ENCODE data around the gene C1orf226. TPM values are rescaled to one million over a fixed set of nuclear protein-coding genes. Genes with fewer than 3 reads are reported as not detected.

C1orf226 gene
- total RNA-seq, 1 donor from 2014 or later, result 0.85 TPM

DNA sequence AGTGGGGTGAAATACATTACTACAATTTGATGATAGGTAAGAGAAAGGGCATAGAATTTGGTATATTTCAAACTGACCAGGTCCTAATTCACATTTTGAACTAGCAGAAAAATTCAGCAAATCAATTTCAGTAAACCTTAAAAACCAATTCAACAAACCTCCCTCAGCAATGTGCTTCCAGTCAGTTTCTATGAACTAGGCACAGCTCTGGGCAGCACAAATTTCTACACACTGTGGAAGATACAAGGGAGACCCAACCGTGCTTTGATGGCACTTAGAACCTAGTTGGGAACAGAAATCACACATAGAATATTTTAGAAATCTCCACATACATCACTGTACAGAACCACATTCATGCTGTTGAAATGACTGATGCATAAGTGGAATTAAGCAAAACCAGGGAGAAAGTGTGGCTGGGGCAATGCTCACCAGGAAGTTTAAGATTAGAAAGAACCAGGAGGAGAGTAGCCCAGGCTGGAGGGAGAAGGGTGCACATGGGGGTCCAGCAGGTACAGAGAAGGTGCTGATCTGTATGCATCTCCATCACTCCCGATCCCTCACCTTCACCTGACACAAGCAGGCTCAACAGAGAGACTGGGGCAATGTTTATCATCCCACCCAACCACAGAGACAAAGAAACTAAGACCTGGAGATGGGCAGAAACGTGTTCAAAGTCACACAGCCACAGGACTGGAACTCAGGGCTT is 14.8 kb downstream of the C1orf226 start:
- no peaks in the 10 kb centered on the region for H3K36me3 ChIP-seq
- no peak for DNase-seq (ENCODE audit: low spot score in 2 of 2)
- TF ChIP-seq, protein P1, sequence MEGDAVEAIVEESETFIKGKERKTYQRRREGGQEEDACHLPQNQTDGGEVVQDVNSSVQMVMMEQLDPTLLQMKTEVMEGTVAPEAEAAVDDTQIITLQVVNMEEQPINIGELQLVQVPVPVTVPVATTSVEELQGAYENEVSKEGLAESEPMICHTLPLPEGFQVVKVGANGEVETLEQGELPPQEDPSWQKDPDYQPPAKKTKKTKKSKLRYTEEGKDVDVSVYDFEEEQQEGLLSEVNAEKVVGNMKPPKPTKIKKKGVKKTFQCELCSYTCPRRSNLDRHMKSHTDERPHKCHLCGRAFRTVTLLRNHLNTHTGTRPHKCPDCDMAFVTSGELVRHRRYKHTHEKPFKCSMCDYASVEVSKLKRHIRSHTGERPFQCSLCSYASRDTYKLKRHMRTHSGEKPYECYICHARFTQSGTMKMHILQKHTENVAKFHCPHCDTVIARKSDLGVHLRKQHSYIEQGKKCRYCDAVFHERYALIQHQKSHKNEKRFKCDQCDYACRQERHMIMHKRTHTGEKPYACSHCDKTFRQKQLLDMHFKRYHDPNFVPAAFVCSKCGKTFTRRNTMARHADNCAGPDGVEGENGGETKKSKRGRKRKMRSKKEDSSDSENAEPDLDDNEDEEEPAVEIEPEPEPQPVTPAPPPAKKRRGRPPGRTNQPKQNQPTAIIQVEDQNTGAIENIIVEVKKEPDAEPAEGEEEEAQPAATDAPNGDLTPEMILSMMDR (IDR thresholded peaks at IDR 0.05), result no peak
- H3K4me1 ChIP-seq, result no peaks in the 10 kb centered on the region
- H3K4me3 ChIP-seq, result no peak overlapping the region
- no peaks in the 10 kb centered on the region for H3K27me3 ChIP-seq
- intact Hi-C loops (cut with DNase I), result no loop called here
- no peaks in the 10 kb centered on the region for H3K9me3 ChIP-seq
- H3K27ac ChIP-seq, result no peak overlapping the region

DNA sequence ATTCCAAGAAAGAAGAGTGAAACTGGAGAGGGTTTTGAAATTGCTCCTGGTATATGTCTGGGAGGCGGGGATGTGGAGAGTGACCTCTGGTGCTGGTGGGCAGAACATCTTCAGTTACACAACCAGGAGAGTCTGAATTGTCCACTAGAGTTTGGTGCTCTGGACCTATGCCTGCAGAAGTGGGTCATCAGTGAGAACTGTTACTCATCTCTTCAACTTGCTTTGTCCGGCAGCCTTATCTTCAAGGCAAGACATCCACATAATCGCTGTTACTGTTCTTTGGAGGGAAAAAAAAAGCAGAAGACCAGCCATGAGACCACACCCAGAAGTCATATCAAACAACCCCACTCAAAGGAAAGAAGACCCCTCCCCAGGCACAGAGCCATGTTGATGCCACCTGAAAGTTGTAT is 15.5 kb downstream of the C1orf226 start:
- DNase-seq (ENCODE audit: low spot score in 2 of 2), result peak in 1 of 2 donors; percentile 59
- TF ChIP-seq, protein P1 (IDR thresholded peaks at IDR 0.05), result no peak
- Histone ChIP-seq H3K27me3 (no peaks in the 10 kb centered on the region), H3K4me1 (no peaks in the 10 kb centered on the region), H3K4me3 (no peak overlapping the region), H3K27ac (no peak overlapping the region), H3K36me3 (no peaks in the 10 kb centered on the region), H3K9me3 (no peaks in the 10 kb centered on the region)
- intact Hi-C loops (cut with DNase I), result no loop called here

DNA sequence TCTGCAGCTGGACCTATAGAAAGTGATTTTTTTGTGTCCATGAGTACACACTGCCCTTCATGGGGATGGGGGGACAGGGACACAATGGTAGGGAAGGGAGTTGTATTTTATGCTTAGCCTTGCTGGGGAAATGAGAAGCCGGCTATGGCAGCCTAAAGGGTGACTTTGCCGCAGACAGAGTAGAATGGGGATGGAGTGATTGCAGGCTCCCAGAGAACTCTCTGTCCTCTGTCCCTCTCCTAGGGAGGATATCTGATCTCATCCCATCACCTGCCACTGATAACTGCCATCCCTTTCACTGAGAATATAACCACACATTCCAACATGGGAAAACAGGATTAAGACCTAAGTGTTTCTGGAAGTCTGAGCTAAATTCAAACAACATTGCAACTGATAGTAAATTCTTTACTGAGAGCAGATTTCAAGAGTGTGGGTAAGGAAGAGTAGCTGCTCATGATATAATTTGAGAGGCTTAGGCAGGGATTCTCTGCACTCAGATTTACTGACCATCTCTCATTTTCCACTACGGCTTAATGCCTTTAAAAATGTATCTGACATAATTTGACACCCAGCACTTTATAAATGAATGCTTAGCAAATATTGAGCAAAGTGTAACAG is 16.5 kb downstream of the C1orf226 start:
- Histone ChIP-seq H3K36me3 (no peaks in the 10 kb centered on the region), H3K9me3 (no peaks in the 10 kb centered on the region), H3K4me3 (no peak overlapping the region), H3K27ac (no peak overlapping the region), H3K27me3 (no peaks in the 10 kb centered on the region), H3K4me1 (no peaks in the 10 kb centered on the region)
- TF ChIP-seq, protein P1 (IDR thresholded peaks at IDR 0.05), result no peak
- DNase-seq (ENCODE audit: low spot score in 2 of 2), result no peak
- intact Hi-C loops (cut with DNase I), result no loop called here

DNA sequence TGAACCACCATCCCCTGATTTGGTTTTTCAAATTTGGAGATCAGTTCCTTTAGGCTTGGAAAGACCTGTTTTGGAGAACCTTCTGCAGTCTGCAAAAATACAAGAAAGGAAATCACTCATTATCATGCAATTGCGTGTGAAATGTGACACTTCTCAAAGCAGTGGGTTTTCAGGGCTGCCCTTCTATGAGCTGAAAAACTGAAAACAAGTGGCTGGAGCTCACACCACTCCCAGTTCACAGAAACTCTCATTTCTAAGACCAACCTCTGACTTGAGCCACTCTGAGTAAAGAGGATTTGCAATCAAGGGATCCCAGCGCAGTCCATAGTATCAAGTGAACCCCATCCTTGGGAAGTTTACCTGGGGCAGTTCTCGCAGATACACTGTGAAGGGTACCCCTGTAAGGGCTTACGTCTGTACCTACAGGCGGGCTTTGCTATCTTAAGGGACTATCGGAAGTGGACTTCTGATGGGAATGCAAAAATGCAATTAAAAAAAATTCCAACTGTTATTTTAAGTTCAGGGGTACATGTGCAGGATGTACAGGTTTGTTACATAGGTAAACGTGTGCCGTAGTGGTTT is 17.6 kb downstream of the C1orf226 start:
- no peak for DNase-seq (ENCODE audit: low spot score in 2 of 2)
- Histone ChIP-seq H3K27me3 (no peaks in the 10 kb centered on the region), H3K36me3 (no peaks in the 10 kb centered on the region), H3K27ac (no peak overlapping the region), H3K9me3 (no peaks in the 10 kb centered on the region), H3K4me3 (no peak overlapping the region), H3K4me1 (no peaks in the 10 kb centered on the region)
- TF ChIP-seq, protein P1 (IDR thresholded peaks at IDR 0.05), result no peak
- intact Hi-C loops (cut with DNase I), result no loop called here

DNA sequence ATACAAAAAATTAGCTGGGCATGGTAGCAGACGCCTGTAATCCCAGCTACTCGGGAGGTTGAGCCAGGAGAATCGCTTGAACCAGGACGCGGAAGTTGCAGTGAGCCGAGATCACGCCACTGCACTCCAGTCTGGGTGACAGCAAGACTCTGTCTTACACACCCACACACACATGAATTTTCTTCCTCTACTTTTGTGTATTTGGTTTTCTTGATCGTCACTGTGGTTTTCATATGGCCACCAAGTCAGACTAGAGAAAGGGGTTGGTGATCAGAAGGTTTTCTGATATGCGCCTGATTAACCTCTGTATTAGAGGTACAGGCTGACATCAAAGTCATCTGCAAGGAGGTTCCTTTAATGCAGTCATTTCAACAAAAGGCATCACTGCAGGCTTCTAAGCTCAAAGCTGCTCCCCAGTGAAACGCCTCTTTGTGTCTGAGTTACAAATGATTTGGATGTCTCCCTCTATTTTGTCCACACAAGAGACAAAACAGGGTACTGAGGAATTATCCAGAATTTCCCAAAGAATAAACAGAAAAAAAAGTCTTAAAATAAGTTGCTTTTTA is 19.3 kb downstream of the C1orf226 start:
- no peak overlapping the region for H3K27ac ChIP-seq
- no peak for DNase-seq (ENCODE audit: low spot score in 2 of 2)
- H3K9me3 ChIP-seq, result no peaks in the 10 kb centered on the region
- TF ChIP-seq, protein P1 (IDR thresholded peaks at IDR 0.05), result no peak
- H3K4me3 ChIP-seq, result no peak overlapping the region
- intact Hi-C loops (cut with DNase I), result no loop called here
- H3K36me3 ChIP-seq, result no peaks in the 10 kb centered on the region
- H3K27me3 ChIP-seq, result no peaks in the 10 kb centered on the region
- H3K4me1 ChIP-seq, result no peaks in the 10 kb centered on the region

Measured in ascending aorta (tissue), 2 donors.